Fibroblast of lung (primary cell): ENCODE data around the gene WDR72.

Experiments used
- EZH2 ChIP-seq: IDR thresholded peaks from 2 replicates; pipeline ENCODE4 v1.5.1; 2012; ENCODE audit warnings: low read length, control low read depth, mild to moderate bottlenecking; ENCODE audit errors: missing control alignments
- TF ChIP-seq, protein P1 (sequence below), 2 donors: IDR thresholded peaks in 1 of 2; conservative IDR thresholded peaks in 1 of 2; 1 replicate in 1 of 2; 2 replicates in 1 of 2; pipeline ENCODE4 v1.5.1; 2011 to 2012; ENCODE audit warnings: low read length in 2 of 2, control low read depth in 1 of 2, inconsistent platforms in 1 of 2, low read depth in 1 of 2, mild to moderate bottlenecking in 1 of 2

DNA sequence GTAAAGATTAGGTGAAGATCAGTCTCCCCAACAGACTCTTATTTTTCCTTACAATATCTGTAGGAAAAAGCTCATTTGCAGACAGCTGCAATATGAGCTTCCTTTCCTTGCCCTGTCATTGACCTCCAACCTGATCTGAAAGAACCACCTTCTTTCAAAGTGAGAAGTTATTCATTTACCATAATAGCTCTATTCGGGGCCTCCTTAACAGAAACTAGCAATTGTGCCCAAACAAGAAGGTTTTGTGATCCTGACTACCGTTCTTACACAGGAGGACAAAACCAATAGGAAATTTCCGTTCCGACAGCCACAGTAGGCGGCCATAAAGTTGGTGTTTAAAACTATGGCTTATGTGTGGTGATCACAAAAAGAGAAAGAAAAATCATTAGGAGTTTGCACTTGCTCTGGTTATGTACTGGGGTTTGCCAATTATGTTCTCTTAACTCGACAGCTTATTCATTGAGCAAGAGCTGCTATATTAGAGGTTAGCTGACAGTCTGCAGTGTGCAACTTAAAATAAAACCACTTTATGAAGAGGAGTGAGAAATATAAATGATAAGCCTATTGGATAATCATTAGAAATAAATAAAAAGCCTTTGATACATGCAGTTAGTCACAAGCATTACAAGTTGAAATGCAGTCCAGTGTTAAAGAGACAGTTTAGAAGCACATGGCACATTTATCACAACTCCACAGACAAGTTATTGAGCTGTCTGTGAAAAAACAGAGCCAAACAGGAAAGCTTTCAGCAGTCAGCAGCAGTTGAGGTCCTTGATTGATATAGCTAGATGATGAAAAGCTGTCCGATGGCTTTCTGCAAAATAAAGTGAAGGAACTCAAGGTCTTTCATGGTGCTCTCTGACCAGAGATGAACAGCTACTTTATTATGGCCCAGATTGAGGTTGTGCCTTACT, 199.8 kb downstream of the WDR72 start:
- TF ChIP-seq, protein P1, sequence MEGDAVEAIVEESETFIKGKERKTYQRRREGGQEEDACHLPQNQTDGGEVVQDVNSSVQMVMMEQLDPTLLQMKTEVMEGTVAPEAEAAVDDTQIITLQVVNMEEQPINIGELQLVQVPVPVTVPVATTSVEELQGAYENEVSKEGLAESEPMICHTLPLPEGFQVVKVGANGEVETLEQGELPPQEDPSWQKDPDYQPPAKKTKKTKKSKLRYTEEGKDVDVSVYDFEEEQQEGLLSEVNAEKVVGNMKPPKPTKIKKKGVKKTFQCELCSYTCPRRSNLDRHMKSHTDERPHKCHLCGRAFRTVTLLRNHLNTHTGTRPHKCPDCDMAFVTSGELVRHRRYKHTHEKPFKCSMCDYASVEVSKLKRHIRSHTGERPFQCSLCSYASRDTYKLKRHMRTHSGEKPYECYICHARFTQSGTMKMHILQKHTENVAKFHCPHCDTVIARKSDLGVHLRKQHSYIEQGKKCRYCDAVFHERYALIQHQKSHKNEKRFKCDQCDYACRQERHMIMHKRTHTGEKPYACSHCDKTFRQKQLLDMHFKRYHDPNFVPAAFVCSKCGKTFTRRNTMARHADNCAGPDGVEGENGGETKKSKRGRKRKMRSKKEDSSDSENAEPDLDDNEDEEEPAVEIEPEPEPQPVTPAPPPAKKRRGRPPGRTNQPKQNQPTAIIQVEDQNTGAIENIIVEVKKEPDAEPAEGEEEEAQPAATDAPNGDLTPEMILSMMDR (conservative IDR thresholded peaks at IDR 0.05 in 1 of 2, IDR thresholded peaks at IDR 0.05 in 1 of 2; ENCODE audit: low read depth in 1 of 2, low read length in 2 of 2) = no peak
- no peak for TF ChIP-seq EZH2
